Neural progenitor cell (in vitro differentiated cells): ENCODE measurements around the gene CD40.

Experiments
- CTCF ChIP-seq: fragments of 200-600 bp; sonication (generic); IDR thresholded peaks from 2 replicates; pipeline ENCODE4 v1.5.1; 2017; ENCODE audit warnings: antibody characterized with exemption, mild to moderate bottlenecking
- EZH2 ChIP-seq: fragments of 200-600 bp; sonication (generic); IDR thresholded peaks from 2 replicates; pipeline ENCODE4 v1.6.1; 2017; ENCODE audit warnings: antibody characterized with exemption, mild to moderate bottlenecking, moderate library complexity

- no peak for TF ChIP-seq CTCF
- no peak for TF ChIP-seq EZH2
Measured at GRCh38 chr20:46077642-46078305, 40.3 kb upstream of the CD40 start.
